ENCODE data around the gene CAMTA1.

GRCh38 chr1:7185721-7186120 lies 400.5 kb downstream of the CAMTA1 start:
- no peak for TF ChIP-seq CSDC2 (CRISPR knock-in tag; IDR thresholded peaks at IDR 0.05)
- TF ChIP-seq ZC3H10 (CRISPR knock-in tag; IDR thresholded peaks at IDR 0.05) = no peak
- TF ChIP-seq ZNF565 (CRISPR knock-in tag; conservative IDR thresholded peaks at IDR 0.05; ENCODE audit: low read depth) = no peak
